OCI-LY3 (cell line): Measurements from ENCODE around the gene ZFYVE28.

Source experiments
- CTCF ChIP-seq: fragments of 200-600, 300-600 bp; sonication (generic); IDR thresholded peaks from 2 replicates; pipeline ENCODE4 v1.5.1; 2014; ENCODE audit warnings: antibody characterized with exemption, low read length, low read depth
- EZH2phosphoT487 ChIP-seq: fragments of 200-600 bp; shearing (Covaris generic); IDR thresholded peaks from 2 replicates; pipeline ENCODE4 v1.6.1; 2018; ENCODE audit warnings: antibody characterized with exemption, mixed run types, low read depth

GRCh38 chr4:2339458-2340271, 78.8 kb downstream of the ZFYVE28 start:
- TF ChIP-seq CTCF (no peak), EZH2phosphoT487 (no peak)
